LNCaP clone FGC (cell line): Measurements from ENCODE around the gene ARID1B.

Experiments used
- DNase-seq: peaks from one replicate; pipeline ENCODE4 v3.0.0-alpha.2; 2011; ENCODE audit warnings: low read depth
- H3K4me3 ChIP-seq: 2 replicates; pipeline ENCODE4 v1.5.1; 2011; ENCODE audit warnings: mild to moderate bottlenecking, low read depth, low read length, control low read depth
- CTCF ChIP-seq: IDR thresholded peaks from 2 replicates; pipeline ENCODE4 v1.5.1; 2012; ENCODE audit warnings: mild to moderate bottlenecking; ENCODE audit not compliant: control insufficient read depth, insufficient read depth; ENCODE audit errors: extremely low read depth

Gene ARID1B

GRCh38 chr6:157240059-157240959, 463.1 kb downstream of the ARID1B start:
- H3K4me3 ChIP-seq, result no peak overlapping the region
- TF ChIP-seq CTCF, result no peak
- DNase-seq, result no peak

- DNase-seq, result no peak
- no peak overlapping the region for H3K4me3 ChIP-seq
- TF ChIP-seq CTCF, result no peak
These were observed 463.8 kb downstream of the ARID1B start for GRCh38 chr6:157240960-157241311.

GRCh38 chr6:157242791-157243190, 465.6 kb downstream of the ARID1B start:
- TF ChIP-seq CTCF, result no peak
- DNase-seq, result no peak
- no peak overlapping the region for H3K4me3 ChIP-seq

GRCh38 chr6:157244175-157244574, 467.0 kb downstream of the ARID1B start:
- TF ChIP-seq CTCF, result no peak
- no peak for DNase-seq
- H3K4me3 ChIP-seq, result no peak overlapping the region

- no peak for TF ChIP-seq CTCF
- H3K4me3 ChIP-seq, result no peak overlapping the region
- no peak for DNase-seq
These were observed 467.6 kb downstream of the ARID1B start for GRCh38 chr6:157244780-157245179.

- TF ChIP-seq CTCF, result no peak
- no peak for DNase-seq
- H3K4me3 ChIP-seq, result no peak overlapping the region
These were observed 468.3 kb downstream of the ARID1B start for GRCh38 chr6:157245436-157245835.
